Measurements from ENCODE around the gene SDK1.

The SDK1 gene

GRCh38 chr7:3289996-3290395 lies 11.1 kb upstream of the SDK1 start:
- DNase-seq (ENCODE audit: low read depth in 2 of 2), result no peak

GRCh38 chr7:3292694-3293093 lies 8.4 kb upstream of the SDK1 start:
- DNase-seq (ENCODE audit: low read depth in 2 of 2), result no peak

- DNase-seq (ENCODE audit: low read depth in 2 of 2), result no peak
These were observed 6.5 kb upstream of the SDK1 start for GRCh38 chr7:3294432-3295100.

- no peak for DNase-seq (ENCODE audit: low read depth in 2 of 2)
These were observed 3.8 kb upstream of the SDK1 start for GRCh38 chr7:3297105-3297819.

- no peak for DNase-seq (ENCODE audit: low read depth in 2 of 2)
These were observed 816 bp upstream of the SDK1 start for GRCh38 chr7:3300221-3300650.

- no peak for DNase-seq (ENCODE audit: low read depth in 2 of 2)
These were observed 338 bp downstream of the SDK1 start for GRCh38 chr7:3301449-3301731.

- DNase-seq (ENCODE audit: low read depth in 2 of 2), result no peak
These were observed 973 bp downstream of the SDK1 start for GRCh38 chr7:3301831-3302618.

GRCh38 chr7:3302681-3303320 lies 1.7 kb downstream of the SDK1 start:
- DNase-seq (ENCODE audit: low read depth in 2 of 2), result no peak

- no peak for DNase-seq (ENCODE audit: low read depth in 2 of 2)
These were observed 3.1 kb downstream of the SDK1 start for GRCh38 chr7:3304131-3304530.

GRCh38 chr7:3307435-3307834 lies 6.4 kb downstream of the SDK1 start:
- no peak for DNase-seq (ENCODE audit: low read depth in 2 of 2)

- DNase-seq (ENCODE audit: low read depth in 2 of 2), result no peak
These were observed 8.1 kb downstream of the SDK1 start for GRCh38 chr7:3309140-3309539.

- DNase-seq (ENCODE audit: low read depth in 2 of 2), result no peak
These were observed 8.9 kb downstream of the SDK1 start for GRCh38 chr7:3309956-3310355.

- no peak for DNase-seq (ENCODE audit: low read depth in 2 of 2)
These were observed 9.8 kb downstream of the SDK1 start for GRCh38 chr7:3310884-3311283.

GRCh38 chr7:3312583-3312982 lies 11.5 kb downstream of the SDK1 start:
- no peak for DNase-seq (ENCODE audit: low read depth in 2 of 2)

- no peak for DNase-seq (ENCODE audit: low read depth in 2 of 2)
These were observed 17.8 kb downstream of the SDK1 start for GRCh38 chr7:3318874-3319273.

GRCh38 chr7:3321206-3321605 lies 20.2 kb downstream of the SDK1 start:
- no peak for DNase-seq (ENCODE audit: low read depth in 2 of 2)

GRCh38 chr7:3321745-3322144 lies 20.7 kb downstream of the SDK1 start:
- DNase-seq (ENCODE audit: low read depth in 2 of 2), result no peak

GRCh38 chr7:3326246-3326645 lies 25.2 kb downstream of the SDK1 start:
- DNase-seq (ENCODE audit: low read depth in 2 of 2), result no peak

- no peak for DNase-seq (ENCODE audit: low read depth in 2 of 2)
These were observed 26.0 kb downstream of the SDK1 start for GRCh38 chr7:3327099-3327498.

- DNase-seq (ENCODE audit: low read depth in 2 of 2), result no peak
These were observed 26.6 kb downstream of the SDK1 start for GRCh38 chr7:3327655-3328054.

- DNase-seq (ENCODE audit: low read depth in 2 of 2), result no peak
These were observed 31.3 kb downstream of the SDK1 start for GRCh38 chr7:3332308-3332707.

GRCh38 chr7:3333861-3334260 lies 32.8 kb downstream of the SDK1 start:
- no peak for DNase-seq (ENCODE audit: low read depth in 2 of 2)
